GM21526 (cell line): ENCODE data around the gene KLHL34.

Experiments
- ATAC-seq: cut with Tn5 transposase; IDR thresholded peaks from one replicate; pipeline ENCODE4 v1.9.1; 2021; ENCODE audit warnings: moderate library complexity; ENCODE audit not compliant: unreplicated experiment, low FRiP score

Gene KLHL34, protein sequence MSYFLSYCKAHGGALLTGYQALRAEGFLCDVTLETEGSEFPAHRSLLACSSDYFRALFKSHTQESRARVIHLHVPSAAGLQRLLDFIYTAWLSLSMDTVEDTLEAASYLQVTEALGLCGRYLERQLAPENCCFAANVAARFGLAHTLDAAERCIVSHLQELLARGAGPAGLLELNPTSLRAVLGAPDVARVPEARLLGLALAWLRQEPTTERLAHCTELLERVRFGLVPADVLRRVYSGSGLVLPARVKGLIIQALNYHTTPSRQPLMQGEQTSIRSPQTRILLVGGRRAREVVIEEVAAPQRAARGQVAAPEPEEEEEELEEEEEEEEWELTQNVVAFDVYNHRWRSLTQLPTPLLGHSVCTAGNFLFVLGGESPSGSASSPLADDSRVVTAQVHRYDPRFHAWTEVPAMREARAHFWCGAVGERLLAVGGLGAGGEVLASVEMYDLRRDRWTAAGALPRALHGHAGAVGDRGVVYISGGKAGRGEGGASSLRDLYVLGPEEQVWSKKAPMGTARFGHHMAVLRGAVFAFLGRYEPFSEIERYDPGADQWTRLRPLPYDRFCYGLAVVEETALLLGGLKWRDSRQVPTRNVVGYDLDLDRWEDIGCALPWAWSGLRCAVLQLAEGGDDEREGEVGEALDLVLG

GRCh38 chrX:21658152-21658737 is at the start of gene KLHL34:
Gene KLHL34, minus strand, starts transcription at chrX:21658330. Its CDS starts 542 bp downstream, at chrX:21657788.
- ATAC-seq = no peak

DNA sequence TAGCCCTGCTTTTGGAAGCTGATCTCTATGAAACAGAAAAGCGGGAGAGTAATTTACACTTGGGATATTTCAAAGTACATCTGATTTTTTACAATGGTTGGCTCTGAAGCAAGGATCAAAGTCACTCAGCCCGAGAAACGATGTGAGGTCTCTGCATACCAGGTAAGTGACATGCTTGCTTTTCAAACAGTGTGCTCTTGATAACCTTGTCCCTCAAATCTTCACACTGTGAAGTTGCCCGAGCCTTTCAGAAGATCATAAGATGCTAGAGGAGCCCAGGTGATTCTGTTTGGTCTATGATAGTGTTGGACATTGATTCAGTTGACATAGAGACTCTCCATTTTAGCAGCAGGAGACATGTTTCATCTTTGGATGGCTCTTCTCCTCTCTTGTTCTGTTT is 47.1 kb upstream of the KLHL34 start:
- ATAC-seq = no peak

- no peak for ATAC-seq
Observed at GRCh38 chrX:21702725-21703124, 44.6 kb upstream of the KLHL34 start.

DNA sequence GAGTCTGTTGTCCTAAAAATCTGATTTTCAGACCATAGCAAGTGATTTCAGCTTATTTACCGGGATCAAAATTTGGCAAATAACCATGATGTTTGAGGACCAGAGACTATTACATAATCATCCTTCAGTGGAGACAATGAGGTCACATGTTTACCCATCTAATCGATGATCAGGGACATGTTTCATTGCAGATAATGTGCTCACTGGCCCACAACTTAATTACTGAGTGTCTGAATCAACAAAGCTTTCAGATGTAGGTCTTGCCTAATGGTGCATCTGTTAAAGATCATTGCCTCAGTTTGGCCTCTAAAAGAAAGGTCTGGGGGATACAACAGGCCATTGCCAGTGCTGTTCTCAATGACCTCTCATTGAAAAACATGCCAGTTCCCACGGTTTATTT is 42.8 kb upstream of the KLHL34 start:
- ATAC-seq = no peak

DNA sequence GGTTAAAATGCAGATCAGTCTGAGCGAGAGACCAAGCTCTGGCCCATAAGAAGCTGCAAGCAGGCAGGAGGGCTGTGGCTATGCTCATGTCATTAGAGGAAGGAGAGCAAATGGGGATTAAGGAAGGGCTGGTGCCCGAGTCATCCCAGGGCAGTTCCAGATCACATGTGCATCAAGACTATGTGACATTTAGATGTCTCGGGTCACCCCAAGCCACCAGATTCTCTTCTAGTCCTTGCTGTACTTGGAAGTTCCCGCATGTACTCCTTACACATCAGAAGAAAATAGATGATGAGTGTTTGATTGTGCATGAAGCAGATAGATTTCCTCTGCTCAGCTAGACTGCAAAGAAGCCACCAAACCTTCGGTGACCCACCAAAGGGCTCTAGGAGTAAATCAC is 42.1 kb upstream of the KLHL34 start:
- no peak for ATAC-seq

DNA sequence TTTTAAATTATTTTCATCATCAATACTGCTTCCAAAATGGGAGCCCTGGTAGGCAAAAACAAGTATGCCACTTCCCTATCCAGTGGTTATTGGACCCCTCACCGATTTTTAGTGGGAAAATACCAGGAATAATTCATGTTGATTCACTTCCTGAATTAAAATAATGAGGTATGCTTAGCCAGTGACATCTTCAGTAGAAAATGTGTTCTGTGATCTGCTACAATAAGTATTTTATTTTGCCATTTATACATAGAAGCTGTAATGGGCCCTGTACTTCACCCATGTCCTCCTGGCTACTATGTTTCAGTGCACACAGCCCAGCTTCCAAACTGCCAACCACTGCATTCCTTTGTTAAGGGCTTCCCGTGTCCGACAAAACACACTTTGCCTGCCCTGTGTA is 41.0 kb upstream of the KLHL34 start:
- no peak for ATAC-seq

DNA sequence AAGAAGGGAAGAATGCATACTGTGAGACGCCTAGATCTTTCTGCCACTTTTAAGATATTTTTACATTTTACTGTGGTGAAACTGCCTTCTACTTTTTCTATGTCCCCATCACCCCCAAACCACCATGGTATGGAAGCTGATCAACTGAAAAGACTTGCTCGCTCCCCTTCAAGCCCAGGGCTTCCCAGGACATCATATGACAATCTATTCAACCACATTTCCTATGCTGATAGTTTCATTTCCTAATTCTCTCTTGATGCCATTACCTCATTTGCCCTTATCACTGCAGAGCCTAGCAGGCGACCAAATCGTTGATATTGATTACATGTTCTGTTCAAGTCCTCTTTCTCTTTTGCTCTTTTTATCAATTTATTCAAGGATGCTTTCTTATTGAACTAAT is 40.1 kb upstream of the KLHL34 start:
- ATAC-seq = no peak

- no peak for ATAC-seq
Observed at GRCh38 chrX:21691512-21692018, 33.4 kb upstream of the KLHL34 start.

DNA sequence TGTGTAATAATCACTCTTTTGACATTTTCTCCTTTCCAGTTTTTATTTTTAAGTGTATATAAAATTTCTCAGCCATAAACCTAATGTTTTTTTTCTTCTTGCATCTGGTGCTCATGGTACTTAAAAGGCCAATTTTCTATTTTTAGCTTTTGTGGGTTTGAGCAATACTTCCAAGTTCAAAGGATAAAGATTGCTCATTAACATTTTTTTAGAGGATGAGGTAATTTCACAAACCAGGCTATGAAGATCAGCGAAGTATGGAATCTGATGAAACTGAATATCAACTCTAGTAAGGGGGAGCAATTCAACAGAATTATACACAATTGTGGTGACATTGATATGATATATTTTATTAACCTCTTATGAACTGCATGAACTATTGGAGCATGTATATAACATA is 25.8 kb upstream of the KLHL34 start:
- no peak for ATAC-seq

- ATAC-seq = no peak
Observed at GRCh38 chrX:21678048-21678612, 20.0 kb upstream of the KLHL34 start.

DNA sequence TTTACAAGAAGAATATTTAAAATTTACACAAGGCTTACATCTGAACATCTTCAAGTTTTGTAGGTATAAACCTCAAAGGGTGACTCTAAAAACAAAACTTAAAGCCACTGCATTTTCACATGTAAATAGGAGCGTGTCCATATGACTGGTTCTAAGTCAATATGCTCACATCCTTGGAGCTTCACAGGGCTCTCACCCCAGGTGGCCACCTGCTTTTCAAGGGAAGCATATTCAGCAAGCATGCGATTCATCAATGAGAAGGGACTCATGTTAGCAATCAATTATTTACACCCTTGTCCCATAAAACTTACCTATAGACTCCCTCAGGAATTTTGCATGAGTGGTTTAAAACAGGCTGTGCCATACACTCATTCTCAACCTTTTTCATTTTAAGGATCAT is 17.8 kb upstream of the KLHL34 start:
- ATAC-seq = no peak

DNA sequence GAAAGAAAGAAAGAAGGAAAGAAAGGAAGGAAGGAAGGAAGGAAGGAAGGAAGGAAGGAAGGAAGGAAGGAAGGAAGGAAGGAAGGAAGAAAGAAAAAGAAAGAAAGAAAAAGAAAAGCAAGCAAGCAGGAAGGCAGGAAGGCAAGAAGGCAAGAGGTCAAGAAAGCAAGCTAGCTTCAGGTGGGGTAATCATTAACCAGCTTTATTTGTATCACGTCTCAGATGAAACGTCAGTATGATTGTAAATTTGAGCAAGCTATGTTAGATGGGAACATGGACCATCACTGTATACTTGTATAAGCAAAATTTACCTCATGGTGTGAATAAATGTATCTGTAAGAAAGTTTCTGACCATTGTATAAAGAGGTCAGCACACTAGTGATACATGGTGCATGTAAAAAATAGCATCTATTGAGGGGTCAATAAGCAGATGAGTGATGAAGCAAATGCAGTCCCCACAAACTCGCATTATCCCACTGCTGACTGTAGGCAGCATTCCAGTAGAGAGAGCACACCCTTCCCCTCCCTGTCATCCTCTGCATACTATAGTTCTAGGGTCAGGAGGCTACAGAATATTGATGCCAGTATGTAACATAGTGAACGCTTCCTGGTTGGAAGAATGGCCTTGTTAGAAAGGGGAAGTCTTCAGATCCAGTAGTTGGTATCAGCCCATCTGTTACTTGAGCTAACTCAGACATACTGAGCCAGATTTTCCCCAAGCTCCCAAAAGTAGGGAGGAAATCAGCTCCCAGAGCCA is 16.5 kb upstream of the KLHL34 start:
- no peak for ATAC-seq

- ATAC-seq = no peak
Observed at GRCh38 chrX:21666679-21667078, 8.5 kb upstream of the KLHL34 start.

DNA sequence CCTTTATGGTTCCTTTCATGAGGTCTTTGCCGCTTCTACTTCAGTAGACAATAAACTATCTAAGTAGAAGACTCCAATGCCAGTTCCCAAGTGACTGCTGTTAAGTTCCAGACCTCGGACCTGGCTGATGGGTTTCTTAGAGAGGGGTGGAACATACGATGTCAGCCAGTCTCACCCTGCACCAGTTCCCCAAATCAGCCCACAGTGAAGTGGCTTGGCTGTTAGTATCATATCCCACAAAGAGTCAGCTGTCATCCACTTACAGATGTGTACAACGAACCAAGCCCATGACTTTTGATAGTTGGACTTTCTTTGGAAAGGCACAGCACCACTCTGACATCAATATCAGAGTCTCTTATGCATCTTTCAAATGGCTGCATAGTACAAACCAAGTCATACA is 8.1 kb upstream of the KLHL34 start:
- no peak for ATAC-seq

GRCh38 chrX:21662761-21663160 is 4.6 kb upstream of the KLHL34 start:
- ATAC-seq = no peak

GRCh38 chrX:21661316-21661715 is 3.2 kb upstream of the KLHL34 start:
- ATAC-seq = no peak

- ATAC-seq = no peak
Observed at GRCh38 chrX:21660156-21660555, 2.0 kb upstream of the KLHL34 start.

DNA sequence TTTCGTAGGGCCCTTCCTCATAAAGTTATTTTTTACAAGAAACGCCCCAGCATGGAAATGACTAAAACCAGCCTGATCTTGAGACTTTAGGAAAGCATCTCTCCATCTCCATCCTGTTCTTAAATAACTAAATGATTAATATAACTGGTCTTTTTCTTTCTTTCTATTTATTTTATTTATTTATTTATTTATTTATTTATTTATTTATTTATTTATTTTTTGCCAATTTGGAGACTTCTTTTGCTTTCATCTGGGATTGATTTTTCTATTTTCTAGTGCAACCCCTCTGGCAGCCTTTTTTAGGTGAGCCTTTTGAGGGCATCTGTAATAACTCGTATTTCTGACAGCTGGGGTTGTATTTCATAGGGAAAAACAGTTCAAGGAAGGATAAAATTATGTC is 1.2 kb upstream of the KLHL34 start:
- ATAC-seq = no peak

DNA sequence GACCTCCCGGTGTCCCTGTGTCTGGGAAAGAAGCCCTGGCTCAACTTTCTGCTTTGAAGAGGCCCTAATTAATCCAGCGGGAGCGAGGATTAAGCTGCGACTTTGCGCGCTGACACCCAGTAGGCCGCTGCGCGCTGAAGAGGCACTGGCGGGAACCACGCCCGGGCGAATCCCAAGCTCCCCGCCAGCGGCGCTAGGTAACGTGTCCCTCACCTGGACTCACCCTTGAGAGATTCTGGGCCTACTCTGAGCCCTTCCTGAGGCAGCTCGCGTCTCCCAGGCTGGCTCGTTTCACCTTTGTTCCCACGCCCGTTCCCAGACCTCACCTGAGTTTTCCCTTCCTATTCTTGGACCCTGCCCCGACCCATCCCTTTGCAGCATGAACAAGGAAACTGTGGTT is 616 bp upstream of the KLHL34 start:
- no peak for ATAC-seq

GRCh38 chrX:21657318-21658151 is 595 bp downstream of the KLHL34 start:
- ATAC-seq = no peak
